ENCODE data around the gene UNC13B.

The UNC13B gene

GRCh38 chr9:35191105-35191504, 29.3 kb downstream of the UNC13B start:
- H3K23ac ChIP-seq (ENCODE audit: low read length): no peak overlapping the region
- H4K8ac ChIP-seq (ENCODE audit: low read depth, low read length): no peak overlapping the region
- H3K4me2 ChIP-seq (ENCODE audit: low read length): no peak overlapping the region
- no peak overlapping the region for H3K4me3 ChIP-seq (ENCODE audit: low read length)
- no CpG with 5 or more reads among the region's 2 CpGs for WGBS (ENCODE audit: extremely low coverage, insufficient coverage, low lambda C conversion rate)
- H3K56ac ChIP-seq (ENCODE audit: low read length): no peak overlapping the region
- H2AK5ac ChIP-seq (ENCODE audit: low read length): no peak overlapping the region
- no peaks in the 10 kb centered on the region for H3K79me1 ChIP-seq (ENCODE audit: low read length)
- no peak overlapping the region for H2BK5ac ChIP-seq (ENCODE audit: low read length)
- no peaks in the 10 kb centered on the region for H3K27me3 ChIP-seq (ENCODE audit: insufficient read depth, low read length, poor library complexity)
- no peaks in the 10 kb centered on the region for H3K79me2 ChIP-seq (ENCODE audit: control insufficient read depth, insufficient read depth, low read length)
- no peak overlapping the region for H2BK15ac ChIP-seq (replicated peaks; ENCODE audit: low read depth)
- no peak overlapping the region for H3K27ac ChIP-seq (ENCODE audit: low read depth, low read length)
- no peaks in the 10 kb centered on the region for H3K4me1 ChIP-seq (ENCODE audit: control insufficient read depth, low read depth, low read length)
- DNase-seq: no peak
- no peak overlapping the region for H3K9ac ChIP-seq (ENCODE audit: low read length)
- H3K4ac ChIP-seq (ENCODE audit: low read depth, low read length): no peak overlapping the region
- no peaks in the 10 kb centered on the region for H3K36me3 ChIP-seq (ENCODE audit: control insufficient read depth, insufficient read depth, low read length)
- no peak overlapping the region for H4K5ac ChIP-seq (ENCODE audit: low read length)
- no peak overlapping the region for H3K18ac ChIP-seq (ENCODE audit: low read length)
- no peak overlapping the region for H2BK120ac ChIP-seq (ENCODE audit: low read depth, low read length)

- DNase-seq: peak; percentile 17
- Histone ChIP-seq H3K4me3 (ENCODE audit: low read length) (no peak overlapping the region), H3K27ac (ENCODE audit: low read depth, low read length) (no peak overlapping the region), H2BK5ac (ENCODE audit: low read length) (no peak overlapping the region), H2BK15ac (replicated peaks; ENCODE audit: low read depth) (no peak overlapping the region), H3K4me2 (ENCODE audit: low read length) (no peak overlapping the region), H3K9ac (ENCODE audit: low read length) (no peak overlapping the region), H3K79me1 (ENCODE audit: low read length) (no peaks in the 10 kb centered on the region), H3K18ac (ENCODE audit: low read length) (no peak overlapping the region), H3K36me3 (ENCODE audit: control insufficient read depth, insufficient read depth, low read length) (no peaks in the 10 kb centered on the region), H3K27me3 (ENCODE audit: insufficient read depth, low read length, poor library complexity) (no peaks in the 10 kb centered on the region), H3K4me1 (ENCODE audit: control insufficient read depth, low read depth, low read length) (no peaks in the 10 kb centered on the region), H3K4ac (ENCODE audit: low read depth, low read length) (no peak overlapping the region), H4K8ac (ENCODE audit: low read depth, low read length) (no peak overlapping the region), H2AK5ac (ENCODE audit: low read length) (no peak overlapping the region), H2BK120ac (ENCODE audit: low read depth, low read length) (no peak overlapping the region), H4K5ac (ENCODE audit: low read length) (no peak overlapping the region), H3K23ac (ENCODE audit: low read length) (no peak overlapping the region), H3K56ac (ENCODE audit: low read length) (no peak overlapping the region), H3K79me2 (ENCODE audit: control insufficient read depth, insufficient read depth, low read length) (peaks cover 2% of the 10 kb centered on the region)
- no CpG with 5 or more reads among the region's 4 CpGs for WGBS (ENCODE audit: extremely low coverage, insufficient coverage, low lambda C conversion rate)
Measured at GRCh38 chr9:35193762-35194161, 32.0 kb downstream of the UNC13B start.

- H4K8ac ChIP-seq (ENCODE audit: low read depth, low read length): no peak overlapping the region
- no peak overlapping the region for H3K4me3 ChIP-seq (ENCODE audit: low read length)
- no peak overlapping the region for H2BK5ac ChIP-seq (ENCODE audit: low read length)
- no peak overlapping the region for H2BK120ac ChIP-seq (ENCODE audit: low read depth, low read length)
- H3K56ac ChIP-seq (ENCODE audit: low read length): no peak overlapping the region
- H3K9ac ChIP-seq (ENCODE audit: low read length): no peak overlapping the region
- no peak overlapping the region for H3K23ac ChIP-seq (ENCODE audit: low read length)
- H3K4me2 ChIP-seq (ENCODE audit: low read length): no peak overlapping the region
- peaks cover 2% of the 10 kb centered on the region for H3K79me2 ChIP-seq (ENCODE audit: control insufficient read depth, insufficient read depth, low read length)
- H3K36me3 ChIP-seq (ENCODE audit: control insufficient read depth, insufficient read depth, low read length): no peaks in the 10 kb centered on the region
- no peak for DNase-seq
- H3K4me1 ChIP-seq (ENCODE audit: control insufficient read depth, low read depth, low read length): no peaks in the 10 kb centered on the region
- no peak overlapping the region for H3K27ac ChIP-seq (ENCODE audit: low read depth, low read length)
- H3K18ac ChIP-seq (ENCODE audit: low read length): no peak overlapping the region
- no peaks in the 10 kb centered on the region for H3K79me1 ChIP-seq (ENCODE audit: low read length)
- H3K4ac ChIP-seq (ENCODE audit: low read depth, low read length): no peak overlapping the region
- H4K5ac ChIP-seq (ENCODE audit: low read length): no peak overlapping the region
- WGBS (ENCODE audit: extremely low coverage, insufficient coverage, low lambda C conversion rate): no CpG with 5 or more reads among the region's 1 CpG
- no peak overlapping the region for H2BK15ac ChIP-seq (replicated peaks; ENCODE audit: low read depth)
- no peak overlapping the region for H2AK5ac ChIP-seq (ENCODE audit: low read length)
- no peaks in the 10 kb centered on the region for H3K27me3 ChIP-seq (ENCODE audit: insufficient read depth, low read length, poor library complexity)
Measured at GRCh38 chr9:35195683-35196082, 33.9 kb downstream of the UNC13B start.

GRCh38 chr9:35198191-35198590, 36.4 kb downstream of the UNC13B start:
- Histone ChIP-seq H3K18ac (ENCODE audit: low read length) (no peak overlapping the region), H3K27ac (ENCODE audit: low read depth, low read length) (no peak overlapping the region), H3K4me1 (ENCODE audit: control insufficient read depth, low read depth, low read length) (no peaks in the 10 kb centered on the region), H2AK5ac (ENCODE audit: low read length) (no peak overlapping the region), H2BK5ac (ENCODE audit: low read length) (no peak overlapping the region), H3K4me2 (ENCODE audit: low read length) (no peak overlapping the region), H3K9ac (ENCODE audit: low read length) (no peak overlapping the region), H3K36me3 (ENCODE audit: control insufficient read depth, insufficient read depth, low read length) (no peaks in the 10 kb centered on the region), H2BK15ac (replicated peaks; ENCODE audit: low read depth) (no peak overlapping the region), H3K79me2 (ENCODE audit: control insufficient read depth, insufficient read depth, low read length) (peaks cover 2% of the 10 kb centered on the region), H4K8ac (ENCODE audit: low read depth, low read length) (no peak overlapping the region), H3K56ac (ENCODE audit: low read length) (no peak overlapping the region), H3K23ac (ENCODE audit: low read length) (no peak overlapping the region), H3K4ac (ENCODE audit: low read depth, low read length) (no peak overlapping the region), H3K4me3 (ENCODE audit: low read length) (no peak overlapping the region), H3K27me3 (ENCODE audit: insufficient read depth, low read length, poor library complexity) (no peaks in the 10 kb centered on the region), H4K5ac (ENCODE audit: low read length) (no peak overlapping the region), H2BK120ac (ENCODE audit: low read depth, low read length) (no peak overlapping the region), H3K79me1 (ENCODE audit: low read length) (no peaks in the 10 kb centered on the region)
- no peak for DNase-seq
- no CpG with 5 or more reads among the region's 4 CpGs for WGBS (ENCODE audit: extremely low coverage, insufficient coverage, low lambda C conversion rate)

- no peak overlapping the region for H3K23ac ChIP-seq (ENCODE audit: low read length)
- no peak overlapping the region for H3K4ac ChIP-seq (ENCODE audit: low read depth, low read length)
- H4K8ac ChIP-seq (ENCODE audit: low read depth, low read length): no peak overlapping the region
- H2BK120ac ChIP-seq (ENCODE audit: low read depth, low read length): no peak overlapping the region
- no peaks in the 10 kb centered on the region for H3K79me2 ChIP-seq (ENCODE audit: control insufficient read depth, insufficient read depth, low read length)
- H3K18ac ChIP-seq (ENCODE audit: low read length): no peak overlapping the region
- no peak overlapping the region for H3K4me3 ChIP-seq (ENCODE audit: low read length)
- no peak overlapping the region for H4K5ac ChIP-seq (ENCODE audit: low read length)
- no peak overlapping the region for H2BK15ac ChIP-seq (replicated peaks; ENCODE audit: low read depth)
- no peak overlapping the region for H3K9ac ChIP-seq (ENCODE audit: low read length)
- H3K36me3 ChIP-seq (ENCODE audit: control insufficient read depth, insufficient read depth, low read length): no peaks in the 10 kb centered on the region
- H3K4me1 ChIP-seq (ENCODE audit: control insufficient read depth, low read depth, low read length): no peaks in the 10 kb centered on the region
- no peak overlapping the region for H2AK5ac ChIP-seq (ENCODE audit: low read length)
- H3K56ac ChIP-seq (ENCODE audit: low read length): no peak overlapping the region
- DNase-seq: peak; percentile 35
- H3K4me2 ChIP-seq (ENCODE audit: low read length): no peak overlapping the region
- H3K27ac ChIP-seq (ENCODE audit: low read depth, low read length): no peak overlapping the region
- H2BK5ac ChIP-seq (ENCODE audit: low read length): no peak overlapping the region
- no CpG with 5 or more reads among the region's 2 CpGs for WGBS (ENCODE audit: extremely low coverage, insufficient coverage, low lambda C conversion rate)
- no peaks in the 10 kb centered on the region for H3K79me1 ChIP-seq (ENCODE audit: low read length)
- H3K27me3 ChIP-seq (ENCODE audit: insufficient read depth, low read length, poor library complexity): no peaks in the 10 kb centered on the region
Measured at GRCh38 chr9:35203528-35203927, 41.7 kb downstream of the UNC13B start.

- Histone ChIP-seq H3K4me3 (ENCODE audit: low read length) (no peak overlapping the region), H3K4me1 (ENCODE audit: control insufficient read depth, low read depth, low read length) (no peaks in the 10 kb centered on the region), H4K5ac (ENCODE audit: low read length) (no peak overlapping the region), H2BK5ac (ENCODE audit: low read length) (no peak overlapping the region), H2BK15ac (replicated peaks; ENCODE audit: low read depth) (no peak overlapping the region), H3K9ac (ENCODE audit: low read length) (no peak overlapping the region), H3K4me2 (ENCODE audit: low read length) (no peak overlapping the region), H2BK120ac (ENCODE audit: low read depth, low read length) (no peak overlapping the region), H3K79me2 (ENCODE audit: control insufficient read depth, insufficient read depth, low read length) (no peaks in the 10 kb centered on the region), H3K4ac (ENCODE audit: low read depth, low read length) (no peak overlapping the region), H3K56ac (ENCODE audit: low read length) (no peak overlapping the region), H3K18ac (ENCODE audit: low read length) (no peak overlapping the region), H3K27ac (ENCODE audit: low read depth, low read length) (no peak overlapping the region), H3K27me3 (ENCODE audit: insufficient read depth, low read length, poor library complexity) (no peaks in the 10 kb centered on the region), H3K36me3 (ENCODE audit: control insufficient read depth, insufficient read depth, low read length) (no peaks in the 10 kb centered on the region), H4K8ac (ENCODE audit: low read depth, low read length) (no peak overlapping the region), H3K79me1 (ENCODE audit: low read length) (no peaks in the 10 kb centered on the region), H3K23ac (ENCODE audit: low read length) (no peak overlapping the region), H2AK5ac (ENCODE audit: low read length) (no peak overlapping the region)
- WGBS (ENCODE audit: extremely low coverage, insufficient coverage, low lambda C conversion rate): no CpG with 5 or more reads among the region's 1 CpG
- no peak for DNase-seq
Measured at GRCh38 chr9:35205340-35205739, 43.5 kb downstream of the UNC13B start.

Measured in mesendoderm (in vitro differentiated cells).